RWPE1 (cell line): ENCODE measurements around the gene ZFPM1.
"Not testable (repeated sequence)": the region's sequence is repeated elsewhere in the genome, so short reads cannot be mapped to it uniquely, and the experiment has no call there.

Source experiments
- CTCF ChIA-PET: fragments of 350-600 bp; sonication (Branson Sonifier 250); formaldehyde crosslinking; extraction: SDS; loops from one replicate; lab custom pipeline; 2021; lab: Yijun Ruan, JAX
- POLR2A ChIA-PET: fragments of 400-600 bp; formaldehyde crosslinking; extraction: SDS; loops from one replicate; lab custom pipeline; 2020; ENCODE audit warnings: antibody characterized with exemption; ENCODE audit not compliant: low non-redundant PET; lab: Yijun Ruan, JAX
- DNase-seq: peaks from one replicate; pipeline ENCODE4 v3.0.0; 2012; ENCODE audit warnings: low spot score
- H3K27ac ChIP-seq: fragments of 450-650 bp; 2 replicates; pipeline ENCODE4 v1.5.1; 2017
- TF ChIP-seq, protein P1 (sequence below): fragments of 450-650 bp; conservative IDR thresholded peaks from 2 replicates; pipeline ENCODE4 v1.5.1; 2017; ENCODE audit warnings: low read depth, mild to moderate bottlenecking

Gene ZFPM1

DNA sequence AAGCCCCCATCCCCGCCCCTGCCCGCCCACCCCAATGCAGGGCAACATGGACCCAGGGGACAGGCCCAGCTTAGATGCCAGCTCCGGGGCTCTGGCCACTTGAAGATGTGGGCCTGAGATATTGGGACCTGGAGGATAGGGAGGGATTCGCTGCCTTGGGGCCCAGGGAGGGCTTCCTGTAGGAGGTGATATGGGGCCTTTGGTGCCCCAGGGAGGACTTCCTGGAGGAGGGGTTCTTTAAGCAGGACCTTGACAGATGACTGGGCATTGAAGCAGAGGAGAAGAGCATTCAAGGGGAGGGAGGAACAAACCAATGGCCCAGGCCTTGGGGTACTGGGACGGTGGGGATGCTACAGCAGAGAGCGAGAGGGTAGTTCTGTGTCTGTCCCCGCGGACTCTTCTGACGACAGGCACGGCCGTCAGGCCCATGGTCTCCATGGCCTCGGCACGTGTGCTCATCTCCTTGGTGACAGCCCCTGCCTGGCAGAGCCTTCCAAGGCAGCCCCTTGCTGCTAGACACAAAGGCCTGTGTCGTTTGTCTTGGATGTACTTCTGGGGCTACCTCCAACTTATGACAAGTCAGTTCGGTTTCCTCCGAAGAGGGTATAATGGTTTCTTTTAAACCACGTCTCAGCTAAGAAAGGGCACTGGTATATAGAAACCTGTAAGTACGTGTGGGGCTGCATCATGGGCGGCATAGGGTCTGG, 61.6 kb downstream of the ZFPM1 start:
- H3K27ac ChIP-seq, result no peak overlapping the region
- TF ChIP-seq, protein P1, sequence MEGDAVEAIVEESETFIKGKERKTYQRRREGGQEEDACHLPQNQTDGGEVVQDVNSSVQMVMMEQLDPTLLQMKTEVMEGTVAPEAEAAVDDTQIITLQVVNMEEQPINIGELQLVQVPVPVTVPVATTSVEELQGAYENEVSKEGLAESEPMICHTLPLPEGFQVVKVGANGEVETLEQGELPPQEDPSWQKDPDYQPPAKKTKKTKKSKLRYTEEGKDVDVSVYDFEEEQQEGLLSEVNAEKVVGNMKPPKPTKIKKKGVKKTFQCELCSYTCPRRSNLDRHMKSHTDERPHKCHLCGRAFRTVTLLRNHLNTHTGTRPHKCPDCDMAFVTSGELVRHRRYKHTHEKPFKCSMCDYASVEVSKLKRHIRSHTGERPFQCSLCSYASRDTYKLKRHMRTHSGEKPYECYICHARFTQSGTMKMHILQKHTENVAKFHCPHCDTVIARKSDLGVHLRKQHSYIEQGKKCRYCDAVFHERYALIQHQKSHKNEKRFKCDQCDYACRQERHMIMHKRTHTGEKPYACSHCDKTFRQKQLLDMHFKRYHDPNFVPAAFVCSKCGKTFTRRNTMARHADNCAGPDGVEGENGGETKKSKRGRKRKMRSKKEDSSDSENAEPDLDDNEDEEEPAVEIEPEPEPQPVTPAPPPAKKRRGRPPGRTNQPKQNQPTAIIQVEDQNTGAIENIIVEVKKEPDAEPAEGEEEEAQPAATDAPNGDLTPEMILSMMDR, result no peak
- CTCF ChIA-PET, result no interaction called here
- POLR2A ChIA-PET, result no interaction called here
- no peak for DNase-seq

DNA sequence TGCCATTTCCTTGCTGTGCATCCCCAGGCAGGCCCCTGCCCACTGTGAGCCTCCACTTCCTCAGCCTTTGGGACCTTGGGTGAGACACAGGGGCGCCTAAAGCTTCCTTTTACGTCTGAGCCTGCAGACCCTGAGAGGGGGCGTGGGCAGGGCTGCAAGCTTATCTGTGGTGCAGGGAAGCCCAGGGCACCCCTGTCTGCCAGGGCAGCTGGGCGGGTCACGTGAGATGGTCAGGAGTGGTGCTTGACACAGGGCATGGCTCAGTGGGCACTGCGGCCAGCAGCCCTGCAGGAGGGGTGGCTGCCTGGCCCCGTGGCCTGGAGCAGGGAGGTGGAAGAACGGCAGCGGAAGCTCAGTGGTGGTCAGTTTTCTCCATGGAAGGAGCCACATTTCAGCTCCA, 62.3 kb downstream of the ZFPM1 start:
- ChIA-PET POLR2A (no interaction called here), CTCF (no interaction called here)
- TF ChIP-seq, protein P1, result no peak
- H3K27ac ChIP-seq, result no peak overlapping the region
- DNase-seq, result no peak

DNA sequence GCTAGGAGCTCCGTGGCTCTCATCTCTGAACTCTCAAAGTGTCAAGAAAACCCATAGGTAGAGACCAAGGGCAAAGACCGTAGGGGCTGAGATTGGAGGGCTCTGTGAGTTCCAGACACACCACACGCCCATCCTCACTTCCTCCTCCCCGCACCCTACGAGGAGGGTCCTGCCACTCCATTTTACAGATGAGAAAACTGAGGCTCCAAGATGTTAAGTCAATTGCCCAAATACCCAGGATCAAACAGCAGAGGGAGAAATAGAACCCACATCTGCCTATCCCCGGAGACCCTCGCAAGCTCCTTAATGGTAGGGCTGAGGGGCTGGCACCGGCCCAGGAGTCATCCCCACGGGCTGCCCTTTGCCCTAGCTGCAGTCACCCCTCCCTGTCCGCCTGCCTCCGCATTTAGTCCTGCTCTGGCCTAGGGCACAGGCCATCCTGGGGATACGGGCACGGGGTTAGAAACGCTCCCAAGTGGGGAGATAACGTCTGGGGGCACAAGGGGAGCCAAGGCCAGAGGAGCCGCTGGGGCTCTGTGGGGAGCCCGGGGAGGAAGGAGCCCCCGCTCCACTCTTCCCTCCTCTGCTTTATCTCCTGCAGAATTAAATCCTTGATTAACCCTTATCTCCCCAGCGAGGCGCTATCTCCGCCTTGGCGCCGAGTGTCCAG, 63.0 kb downstream of the ZFPM1 start:
- ChIA-PET CTCF (no interaction called here), POLR2A (no interaction called here)
- TF ChIP-seq, protein P1, result no peak
- DNase-seq, result no peak
- H3K27ac ChIP-seq, result no peak overlapping the region

DNA sequence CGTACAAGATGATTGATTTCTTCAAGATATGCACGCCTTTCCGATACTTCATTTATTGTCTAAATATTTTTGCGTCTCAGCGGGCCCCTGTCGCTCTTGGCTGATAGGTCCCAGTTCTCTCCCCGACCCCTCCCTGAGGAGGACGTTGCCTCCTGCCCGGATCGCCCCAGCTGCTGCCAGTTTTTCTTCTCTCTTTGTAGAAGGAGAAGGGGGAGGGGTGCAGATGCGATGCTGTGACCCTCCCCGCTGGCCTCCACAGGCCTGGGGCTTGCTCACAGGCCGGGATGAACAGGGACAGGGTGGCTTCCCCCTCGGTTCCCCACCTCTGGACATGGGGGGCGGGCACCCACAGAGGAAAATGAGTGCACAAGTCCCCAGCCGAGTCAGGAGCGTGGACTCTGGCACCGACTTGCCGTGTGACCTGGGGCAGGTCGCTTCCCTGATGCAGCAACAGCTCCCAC, 63.6 kb downstream of the ZFPM1 start:
- no peak overlapping the region for H3K27ac ChIP-seq
- ChIA-PET CTCF (no interaction called here), POLR2A (no interaction called here)

DNA sequence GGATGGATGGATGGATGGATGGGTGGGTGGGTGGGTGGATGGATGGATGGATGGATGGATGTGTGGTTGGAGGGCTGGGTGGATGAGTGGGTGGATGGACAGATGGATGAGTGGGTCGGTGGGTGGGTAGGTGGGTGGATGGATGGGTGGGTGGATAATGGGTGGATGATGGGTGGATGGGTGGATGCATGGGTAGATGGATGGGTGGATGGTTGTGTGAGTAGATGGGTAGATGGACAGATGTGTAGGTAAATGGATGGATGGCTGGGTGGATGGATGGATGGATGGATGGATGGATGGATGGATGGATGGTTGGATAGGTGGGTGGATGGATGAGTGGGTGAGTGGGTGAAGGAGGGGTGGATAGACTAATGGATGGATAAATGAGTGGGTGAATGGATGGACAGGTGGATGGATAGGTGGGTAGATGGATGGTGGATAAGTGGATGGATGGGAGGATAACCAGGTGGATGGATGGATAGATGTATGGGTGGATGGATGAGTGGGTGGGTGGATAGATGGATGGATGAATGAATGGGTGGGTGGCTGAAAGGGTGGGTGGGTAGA, 64.2 kb downstream of the ZFPM1 start:
- DNase-seq, POLR2A ChIA-PET, H3K27ac ChIP-seq, CTCF ChIA-PET: not testable (repeated sequence)

More for the DNA sequence above, 63.6 kb downstream of the ZFPM1 start:
- no peak for DNase-seq
- TF ChIP-seq, protein P1, result no peak

DNA sequence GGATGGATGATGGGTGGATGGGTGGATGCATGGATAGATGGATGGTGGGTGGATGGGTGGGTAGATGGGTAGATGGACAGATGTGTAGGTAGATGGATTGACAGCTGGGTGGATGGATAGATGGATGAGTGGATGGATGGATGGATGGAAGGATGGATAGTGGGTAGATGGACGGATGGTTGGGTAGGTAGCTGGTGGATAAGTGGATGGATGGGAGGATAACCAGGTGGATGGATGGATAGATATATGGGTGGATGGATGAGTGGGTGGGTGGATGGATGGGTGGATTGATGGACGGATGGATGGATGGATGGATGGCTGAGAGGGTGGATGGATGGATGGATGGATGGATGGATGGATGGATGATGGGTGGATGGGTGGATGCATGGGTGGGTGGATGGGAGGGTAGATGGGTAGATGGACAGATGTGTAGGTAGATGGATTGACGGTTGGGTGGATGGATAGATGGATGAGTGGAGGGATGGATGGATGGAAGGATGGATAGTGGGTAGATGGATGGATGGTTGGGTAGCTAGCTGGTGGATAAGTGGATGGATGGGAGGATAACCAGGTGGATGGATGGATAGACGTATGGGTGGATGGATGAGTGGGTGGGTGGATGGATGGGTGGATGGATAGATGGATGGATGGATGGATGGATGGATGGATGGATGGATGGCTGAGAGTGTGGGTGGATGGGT, 65.5 kb downstream of the ZFPM1 start:
- CTCF ChIA-PET, DNase-seq, POLR2A ChIA-PET, H3K27ac ChIP-seq: not testable (repeated sequence)

DNA sequence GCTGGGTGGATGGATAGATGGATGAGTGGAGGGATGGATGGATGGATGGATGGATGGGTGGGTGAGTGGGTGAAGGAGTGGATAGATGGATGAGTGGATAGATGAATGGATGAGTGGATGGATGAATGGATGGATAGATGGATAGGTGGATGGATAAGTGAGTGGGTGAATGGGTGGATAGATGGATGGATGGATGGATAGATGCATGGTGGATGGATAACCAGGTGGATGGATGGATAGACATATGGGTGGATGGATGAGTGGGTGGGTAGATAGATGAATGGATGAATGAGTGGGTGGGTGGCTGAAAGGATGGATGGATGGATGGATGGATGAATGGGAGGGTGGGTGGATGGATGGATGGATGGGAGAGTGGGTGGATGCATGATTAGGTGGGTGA, 66.2 kb downstream of the ZFPM1 start:
- H3K27ac ChIP-seq, result no peak overlapping the region
- ChIA-PET CTCF (no interaction called here), POLR2A (no interaction called here)
- no peak for DNase-seq
- TF ChIP-seq, protein P1, result no peak
